Loucy (cell line): ENCODE measurements around the gene TBKBP1.

ENCODE experiments used
- CTCF ChIP-seq: fragments of 200-600 bp; sonication (generic); conservative IDR thresholded peaks from 2 replicates; pipeline ENCODE4 v1.5.1; 2014; ENCODE audit warnings: mild to moderate bottlenecking, antibody characterized with exemption, low read length
- EZH2phosphoT487 ChIP-seq: fragments of 200-600 bp; IDR thresholded peaks from 2 replicates; pipeline ENCODE4 v1.6.1; 2018; ENCODE audit warnings: antibody characterized with exemption, mild to moderate bottlenecking, moderate library complexity, borderline replicate concordance

DNA sequence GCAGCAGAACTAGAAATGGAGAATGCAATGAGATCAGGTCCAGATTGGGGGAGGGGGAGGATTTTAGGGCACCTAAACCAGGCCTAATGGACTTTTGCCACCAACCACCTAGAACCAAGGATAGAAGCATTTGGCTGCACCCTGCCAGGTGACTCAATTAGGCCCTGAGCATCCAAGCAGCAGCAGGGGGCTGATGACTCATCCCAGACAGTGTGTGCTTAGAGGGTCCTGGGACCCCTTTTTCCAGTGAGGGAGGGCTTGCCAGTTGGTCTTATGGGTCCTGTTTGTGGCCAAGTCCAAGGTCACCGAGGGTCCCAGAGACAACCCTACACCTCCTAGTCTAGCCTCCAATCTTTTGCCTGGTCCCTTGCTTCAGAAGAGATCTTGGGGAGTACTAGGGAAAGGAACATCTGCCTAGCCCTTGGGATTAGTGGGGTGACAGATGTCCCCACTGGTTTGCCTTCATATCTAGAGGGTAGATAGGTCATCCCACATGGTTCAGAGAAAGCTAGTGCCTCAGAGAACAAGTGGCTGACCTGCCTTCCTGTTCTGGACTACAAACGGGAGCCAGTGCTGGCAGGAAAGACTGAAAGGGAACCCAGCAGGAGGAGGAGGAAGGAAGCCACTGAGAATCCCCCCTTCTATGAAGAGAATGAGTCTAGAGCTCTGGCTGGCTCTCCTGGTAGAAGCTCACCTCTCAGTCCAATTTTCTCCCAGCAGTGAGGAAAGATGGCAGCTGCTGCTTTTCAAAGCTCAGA lies 1.6 kb upstream of the TBKBP1 start:
- TF ChIP-seq CTCF (no peak), EZH2phosphoT487 (no peak)
